PC-9 (cell line): ENCODE measurements around the gene FBXL17.

ENCODE experiments used
- CTCF ChIP-seq: fragments of 200-600 bp; sonication (generic); conservative IDR thresholded peaks from 2 replicates; pipeline ENCODE4 v1.6.1; 2017; ENCODE audit warnings: mixed run types, antibody characterized with exemption, mild to moderate bottlenecking, moderate library complexity
- EZH2 ChIP-seq: fragments of 200-600 bp; sonication (generic); IDR thresholded peaks from 2 replicates; pipeline ENCODE4 v1.8.0; 2017; ENCODE audit warnings: antibody characterized with exemption, low read depth

- TF ChIP-seq CTCF (no peak), EZH2 (no peak)
These were observed 277.4 kb downstream of the FBXL17 start for GRCh38 chr5:108104448-108104847.
